HepG2 (cell line): ENCODE data around the gene OR52L1.

Source experiments
- KLF11 ChIP-seq: IDR thresholded peaks from 2 replicates; pipeline ENCODE4 v1.6.1; 2016; ENCODE audit warnings: missing compliant biosample characterization
- YEATS4 ChIP-seq: sonication (generic); formaldehyde crosslinking; IDR thresholded peaks from 2 replicates; pipeline ENCODE4 v1.4.0; 2020; ENCODE audit warnings: missing genetic modification reagents, borderline replicate concordance
- ZBTB1 ChIP-seq: sonication (generic); formaldehyde crosslinking; IDR thresholded peaks from 2 replicates; pipeline ENCODE4 v1.4.0; 2020; ENCODE audit warnings: missing genetic modification reagents, borderline replicate concordance

GRCh38 chr11:5940748-5941147 lies 46.0 kb downstream of the OR52L1 start:
- no peak for TF ChIP-seq ZBTB1 (CRISPR knock-in tag)
- TF ChIP-seq KLF11 (CRISPR knock-in tag): no peak
- TF ChIP-seq YEATS4 (CRISPR knock-in tag): no peak
